Activated CD8-positive, alpha-beta memory T cell treated with anti-CD3 and anti-CD28 coated beads for 36 hours (primary cell): ENCODE data around the gene THEMIS. TPM values are rescaled to one million over a fixed set of nuclear protein-coding genes. Genes with fewer than 3 reads are reported as not detected.
"Not testable (repeated sequence)": the region's sequence is repeated elsewhere in the genome, so short reads cannot be mapped to it uniquely, and the experiment has no call there.

ENCODE experiments used
- CTCF ChIA-PET: fragments of 350-600 bp; sonication (Branson Sonifier 250); formaldehyde crosslinking; loops from one replicate; lab custom pipeline; 2021; ENCODE audit warnings: antibody characterized with exemption; lab: Charles Lee
- POLR2A ChIA-PET: fragments of 350-600 bp; sonication (Branson Sonifier 250); formaldehyde crosslinking; loops from one replicate; lab custom pipeline; 2021; ENCODE audit warnings: antibody characterized with exemption; lab: Charles Lee
- total RNA-seq, 2 experiments: library from RNA; stranded (reverse); gene quantifications; one replicate each; pipeline ENCODE4 v1.2.3, GENCODE V29; 2021

Gene THEMIS, protein sequence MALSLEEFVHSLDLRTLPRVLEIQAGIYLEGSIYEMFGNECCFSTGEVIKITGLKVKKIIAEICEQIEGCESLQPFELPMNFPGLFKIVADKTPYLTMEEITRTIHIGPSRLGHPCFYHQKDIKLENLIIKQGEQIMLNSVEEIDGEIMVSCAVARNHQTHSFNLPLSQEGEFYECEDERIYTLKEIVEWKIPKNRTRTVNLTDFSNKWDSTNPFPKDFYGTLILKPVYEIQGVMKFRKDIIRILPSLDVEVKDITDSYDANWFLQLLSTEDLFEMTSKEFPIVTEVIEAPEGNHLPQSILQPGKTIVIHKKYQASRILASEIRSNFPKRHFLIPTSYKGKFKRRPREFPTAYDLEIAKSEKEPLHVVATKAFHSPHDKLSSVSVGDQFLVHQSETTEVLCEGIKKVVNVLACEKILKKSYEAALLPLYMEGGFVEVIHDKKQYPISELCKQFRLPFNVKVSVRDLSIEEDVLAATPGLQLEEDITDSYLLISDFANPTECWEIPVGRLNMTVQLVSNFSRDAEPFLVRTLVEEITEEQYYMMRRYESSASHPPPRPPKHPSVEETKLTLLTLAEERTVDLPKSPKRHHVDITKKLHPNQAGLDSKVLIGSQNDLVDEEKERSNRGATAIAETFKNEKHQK
- 10 to 100 TPM; 32.0 to 33.0 TPM for total RNA-seq

DNA sequence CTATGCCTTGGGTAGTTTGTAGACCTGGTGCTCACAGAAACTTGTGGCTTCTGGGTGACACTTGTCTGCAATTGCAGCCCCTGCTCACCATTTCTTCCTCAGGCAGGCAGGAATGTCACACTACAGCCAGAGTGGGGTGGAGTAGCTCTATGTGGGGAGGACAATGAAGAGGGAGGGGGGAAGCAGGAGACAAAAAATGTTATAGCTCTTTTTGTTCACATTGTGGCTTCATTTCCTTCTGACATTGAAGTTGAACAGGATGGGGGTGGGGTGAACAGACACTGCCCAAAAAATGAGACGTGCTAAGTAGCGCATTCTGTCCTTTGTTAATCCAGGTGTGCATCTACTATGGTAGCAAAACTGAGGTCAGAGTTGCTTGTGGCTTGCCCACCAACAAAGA lies at the start of gene THEMIS:
Gene THEMIS, minus strand, starts transcription at position 124 of the 400 bp plus-strand sequence. CDS start 126 bp downstream, outside the sequence.
- ChIA-PET CTCF (interaction anchor here (1.1 kb wide), 1 partner anchor 21 kb away, joined by 3 read pairs; no protein-coding TSS in a partner anchor), POLR2A (interaction anchor here (0.6 to 1.2 kb wide), 2 partner anchors 11 to 110 kb away, joined by 3 read pairs; no protein-coding TSS in a partner anchor)

DNA sequence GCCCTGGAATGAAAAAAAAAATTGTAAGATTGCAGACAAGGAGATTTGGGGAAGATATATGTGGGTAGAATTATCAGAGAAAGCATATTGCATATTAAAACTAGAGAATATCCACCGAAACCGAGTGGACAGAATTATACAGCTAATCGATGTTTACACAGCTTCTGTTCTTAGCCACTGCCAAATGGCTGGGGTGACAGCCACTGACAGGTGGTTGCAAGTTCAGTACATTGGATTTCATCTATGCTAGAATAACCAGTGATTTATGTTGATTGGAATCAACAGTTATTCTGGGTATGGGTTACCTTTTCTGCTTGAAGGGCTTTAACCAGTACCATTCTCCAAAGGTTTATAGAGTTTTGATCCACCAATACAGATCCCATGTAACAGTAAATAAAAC lies 48.4 kb upstream of the THEMIS start:
- CTCF ChIA-PET: interaction anchor here (1.3 kb wide), 1 partner anchor 20 kb away, joined by 3 read pairs; no protein-coding TSS in a partner anchor
- POLR2A ChIA-PET: no interaction called here

DNA sequence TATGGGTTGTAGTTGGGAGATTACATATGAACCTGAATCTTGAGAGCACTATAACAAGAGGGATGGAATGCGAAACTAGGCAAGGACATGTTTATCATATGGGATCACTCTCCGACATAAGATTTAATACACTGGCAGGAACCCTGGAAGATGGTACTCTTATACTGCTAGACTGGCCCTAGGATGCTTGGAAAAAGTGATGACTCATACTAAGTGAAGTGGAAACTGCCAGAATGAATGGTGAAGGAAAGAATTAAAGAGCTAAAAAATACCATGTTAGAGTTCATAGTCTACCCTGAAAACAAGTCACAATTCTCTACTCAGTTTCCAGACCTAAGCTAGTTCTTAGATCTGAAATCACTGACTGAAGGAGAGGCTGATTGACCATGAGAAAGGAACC lies 45.5 kb upstream of the THEMIS start:
- ChIA-PET POLR2A (interaction anchor here (0.8 kb wide), 1 partner anchor 66 kb away, joined by 3 read pairs; no protein-coding TSS in a partner anchor), CTCF (no interaction called here)

DNA sequence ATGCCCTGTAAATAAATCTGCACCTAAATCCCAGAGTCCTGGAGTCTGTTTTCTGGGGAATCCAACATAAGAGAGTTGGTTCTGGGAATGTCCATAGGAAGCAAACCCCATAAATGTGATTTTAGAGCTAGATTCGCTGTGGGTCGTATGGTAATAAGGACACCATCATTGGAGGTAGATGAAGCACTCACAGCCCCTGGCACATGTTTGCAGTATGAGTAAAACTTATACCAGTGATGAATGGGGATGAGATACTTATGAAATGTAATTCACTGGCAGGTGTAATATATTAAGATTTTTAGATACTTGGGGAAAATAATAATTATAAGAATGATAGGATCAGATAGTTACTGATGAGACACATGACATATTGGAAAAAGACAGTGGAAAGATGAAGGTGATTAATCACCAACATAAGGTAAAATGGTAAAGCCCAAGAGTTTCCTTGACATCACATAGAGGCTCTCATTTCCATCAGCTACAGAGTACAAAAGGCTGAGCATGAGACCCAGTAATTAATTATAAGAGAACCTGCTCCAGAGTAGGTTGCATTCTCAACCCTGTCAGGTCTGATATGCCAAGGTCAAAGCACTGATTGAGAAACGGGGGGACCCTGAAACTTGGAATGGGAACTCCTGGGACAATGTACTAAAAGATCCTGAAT lies 44.7 kb upstream of the THEMIS start:
- ChIA-PET POLR2A (interaction anchor here (0.8 kb wide), 1 partner anchor 65 kb away, joined by 3 read pairs; no protein-coding TSS in a partner anchor), CTCF (no interaction called here)

DNA sequence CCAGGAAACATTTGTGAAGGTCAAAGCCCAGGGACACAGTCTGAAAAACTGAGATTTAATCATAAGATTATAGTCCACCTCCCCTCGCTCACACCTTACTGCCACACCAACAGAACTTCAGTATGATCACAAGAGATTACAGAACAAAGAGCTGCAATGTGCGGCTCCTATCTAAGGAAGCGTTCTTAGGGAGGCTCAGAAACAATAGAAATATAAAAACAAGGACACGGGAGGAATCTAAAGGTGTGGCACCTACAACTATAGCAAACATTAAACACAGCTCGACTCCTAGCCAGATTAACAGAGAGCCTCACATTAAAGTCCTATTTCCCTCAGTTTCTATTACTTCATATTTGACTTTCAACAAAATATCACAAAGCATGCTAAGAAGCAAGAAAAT lies 40.4 kb upstream of the THEMIS start:
- POLR2A ChIA-PET: no interaction called here
- CTCF ChIA-PET: no interaction called here

DNA sequence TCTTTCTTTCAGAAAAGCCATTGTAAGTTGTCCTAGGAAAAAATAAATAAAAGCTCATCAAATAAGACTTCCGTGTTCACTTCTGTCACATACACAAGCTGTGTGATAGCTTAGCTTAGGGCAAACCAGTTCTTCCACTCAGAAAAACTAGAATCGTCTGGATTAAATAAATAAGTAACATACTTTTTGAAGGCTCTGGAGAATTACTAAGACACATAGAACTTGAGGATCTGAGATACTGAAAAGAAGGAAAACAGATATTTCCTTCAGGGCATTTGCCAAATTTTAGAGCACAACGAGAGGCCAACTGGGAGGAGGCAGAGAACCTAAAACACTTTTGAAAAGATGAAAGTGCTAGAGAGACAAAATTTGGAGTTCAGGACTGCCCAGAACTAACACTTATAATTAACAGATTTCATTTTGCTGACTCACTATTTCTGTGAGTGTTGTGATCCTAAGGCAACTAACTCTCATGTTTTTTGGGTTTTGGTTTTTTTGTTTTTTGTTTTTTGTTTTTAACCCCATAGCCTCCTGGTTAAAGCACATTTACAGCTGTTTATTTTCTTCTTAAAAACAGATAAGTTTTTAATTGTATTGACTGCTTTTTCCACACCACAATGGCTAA lies 38.7 kb upstream of the THEMIS start:
- ChIA-PET POLR2A (interaction anchor here (0.6 kb wide), 2 partner anchors 41 to 46 kb away, joined by 3 read pairs; no protein-coding TSS in a partner anchor), CTCF (no interaction called here)

DNA sequence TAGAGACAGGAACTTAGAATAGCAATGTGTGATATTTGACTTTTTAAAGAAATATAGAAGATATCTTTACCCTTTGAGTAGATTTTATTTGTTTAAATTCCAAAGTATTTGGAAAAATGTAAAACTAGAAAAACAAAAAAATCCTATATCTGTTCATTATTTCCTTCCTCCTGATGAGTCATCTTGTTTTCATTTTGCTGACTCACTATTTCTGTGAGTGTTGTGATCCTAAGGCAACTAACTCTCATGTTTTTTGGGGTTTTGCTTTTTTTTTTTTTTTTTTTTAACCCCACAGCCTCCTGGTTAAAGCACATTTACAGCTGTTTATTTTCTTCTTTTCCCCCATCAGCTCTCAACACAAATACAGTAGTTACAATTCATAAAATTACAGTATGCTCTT lies 37.8 kb upstream of the THEMIS start:
- CTCF ChIA-PET: interaction anchor here (1.1 kb wide), 1 partner anchor 13 kb away, joined by 3 read pairs; no protein-coding TSS in a partner anchor
- POLR2A ChIA-PET: interaction anchor here (0.6 kb wide), 2 partner anchors 40 to 45 kb away, joined by 3 read pairs; no protein-coding TSS in a partner anchor

DNA sequence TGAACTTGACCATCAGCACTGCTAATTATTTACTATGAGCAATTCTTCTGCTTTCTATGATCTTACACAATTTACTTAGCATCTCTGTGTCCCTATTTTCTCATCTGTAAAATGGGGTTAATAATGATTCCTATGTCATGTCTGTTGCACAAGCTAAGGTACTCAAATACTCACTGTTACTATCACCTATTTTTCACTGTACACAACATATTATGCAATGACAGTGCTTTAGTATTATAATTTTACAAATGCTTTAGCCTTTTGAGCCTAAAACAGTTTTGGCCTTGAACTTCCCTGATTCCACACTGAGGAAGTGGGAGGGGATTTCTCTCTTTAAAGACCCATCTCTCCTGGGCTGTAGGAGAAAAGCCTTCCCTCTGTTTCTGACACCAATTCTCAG lies 36.9 kb upstream of the THEMIS start:
- POLR2A ChIA-PET: no interaction called here
- CTCF ChIA-PET: interaction anchor here (1.1 to 1.2 kb wide), 2 partner anchors 14 to 15 kb away, joined by 3 read pairs; no protein-coding TSS in a partner anchor

DNA sequence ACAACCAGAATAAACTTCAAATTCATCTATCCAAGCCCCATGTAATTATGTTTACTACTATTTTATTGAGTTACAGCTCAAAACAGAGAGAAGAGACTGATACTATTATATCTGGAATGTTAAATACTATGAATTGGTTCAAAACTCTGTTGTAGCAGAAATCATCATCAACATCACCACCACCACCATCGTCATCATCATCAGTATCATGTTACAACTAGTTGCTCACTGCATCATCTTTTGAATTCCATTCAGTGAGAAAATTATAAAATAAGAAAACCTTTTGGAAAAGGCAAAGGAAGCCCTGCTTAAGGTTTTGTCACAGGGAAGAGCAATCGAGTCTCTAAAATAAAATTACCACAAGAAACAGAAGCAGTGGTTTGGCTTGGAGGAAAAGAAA lies 36.2 kb upstream of the THEMIS start:
- POLR2A ChIA-PET: no interaction called here
- CTCF ChIA-PET: interaction anchor here (1.2 kb wide), 1 partner anchor 14 kb away, joined by 3 read pairs; no protein-coding TSS in a partner anchor

DNA sequence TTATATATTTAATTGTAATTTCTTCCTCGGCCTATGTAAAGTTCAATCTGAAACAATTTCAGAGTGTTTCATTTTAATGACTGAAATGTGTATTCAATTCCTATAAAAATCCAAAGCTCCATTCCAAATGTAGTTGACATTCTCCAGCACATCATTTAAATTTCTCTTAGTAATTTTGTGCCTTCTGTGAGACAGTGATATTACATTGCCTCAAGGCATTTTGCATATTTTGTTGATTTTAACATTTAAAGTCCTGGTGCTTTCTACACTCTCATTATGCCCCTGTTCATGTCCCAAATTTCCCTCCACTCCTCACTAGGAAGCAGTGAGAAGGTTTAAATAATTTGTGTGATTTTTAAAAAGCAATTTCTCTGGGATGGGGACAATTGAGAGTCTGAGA lies 34.1 kb upstream of the THEMIS start:
- CTCF ChIA-PET: interaction anchor here (1.0 to 1.7 kb wide), 2 partner anchors 15 to 27 kb away, joined by 4 read pairs; no protein-coding TSS in a partner anchor
- POLR2A ChIA-PET: interaction anchor here (0.7 to 1.2 kb wide), 2 partner anchors 27 to 28 kb away, joined by 4 to 5 read pairs; no protein-coding TSS in a partner anchor

DNA sequence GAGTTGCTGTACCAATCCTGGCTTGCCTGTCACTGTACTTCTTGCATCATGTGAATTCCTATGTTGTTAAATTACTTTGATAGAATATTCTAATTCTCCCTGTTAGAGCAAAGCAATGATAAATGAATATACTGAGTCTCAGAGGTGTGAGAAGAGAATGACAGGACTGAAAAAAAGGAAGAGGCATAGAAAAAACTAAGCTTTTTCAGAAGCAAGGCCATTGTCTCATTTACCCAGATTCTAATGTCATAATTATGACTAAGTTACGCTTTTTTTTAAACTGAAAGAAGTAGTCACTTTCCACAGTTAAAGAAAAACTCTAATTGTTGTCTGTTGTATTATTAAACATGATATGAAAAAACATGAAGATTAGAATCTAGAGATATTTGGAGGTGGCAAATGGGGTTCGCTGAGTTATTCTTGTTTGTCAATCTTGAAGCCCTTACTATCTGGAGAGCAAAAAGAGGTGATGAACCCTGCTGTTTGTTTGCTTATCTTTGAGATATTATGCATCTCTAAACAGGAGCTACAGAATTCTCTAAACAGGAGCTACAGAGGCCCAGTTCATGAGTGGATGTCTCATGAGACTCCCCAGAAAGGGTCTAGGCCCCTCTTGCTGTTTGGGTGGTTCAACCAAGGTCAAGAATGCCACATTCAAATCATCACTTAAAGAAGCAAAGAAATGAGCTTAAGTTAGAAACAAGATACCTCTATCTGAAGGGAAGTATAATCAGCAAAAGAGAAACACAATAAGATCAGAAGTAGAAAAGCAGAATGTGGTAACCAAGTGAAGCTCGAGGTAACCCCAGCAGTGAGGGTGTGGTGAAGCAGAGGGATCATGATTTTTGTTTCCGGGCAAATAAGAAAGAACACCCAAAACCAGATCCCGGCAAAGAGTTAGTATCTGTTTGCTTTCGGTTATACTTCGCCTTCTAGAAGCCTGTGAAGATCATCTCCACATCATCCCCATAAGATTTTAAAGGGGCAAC lies 33.3 kb upstream of the THEMIS start:
- ChIA-PET CTCF (interaction anchor here (1.0 to 1.7 kb wide), 2 partner anchors 16 to 26 kb away, joined by 4 read pairs; no protein-coding TSS in a partner anchor), POLR2A (interaction anchor here (0.7 to 1.2 kb wide), 4 partner anchors 17 to 42 kb away, joined by 3 to 5 read pairs (median 4); no protein-coding TSS in a partner anchor)

DNA sequence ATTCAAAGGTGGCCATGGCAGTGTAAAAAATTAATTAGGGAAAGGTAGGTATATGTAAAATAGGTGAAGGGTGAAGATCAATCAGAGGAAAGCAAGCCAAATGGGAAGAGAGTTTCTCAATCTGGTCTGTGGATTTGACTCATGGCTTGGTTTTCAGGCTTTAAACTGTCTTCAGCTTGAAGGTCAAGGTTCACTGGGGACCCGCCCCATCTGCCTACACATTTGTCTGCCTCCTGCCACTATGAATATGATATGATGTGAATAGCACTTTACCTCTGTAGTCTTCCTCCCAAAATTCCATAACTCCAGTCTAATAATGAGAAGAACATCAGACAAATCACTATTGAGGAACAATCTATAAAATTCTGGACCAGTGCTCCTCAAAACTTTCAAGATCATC lies 32.3 kb upstream of the THEMIS start:
- ChIA-PET POLR2A (no interaction called here), CTCF (no interaction called here)

DNA sequence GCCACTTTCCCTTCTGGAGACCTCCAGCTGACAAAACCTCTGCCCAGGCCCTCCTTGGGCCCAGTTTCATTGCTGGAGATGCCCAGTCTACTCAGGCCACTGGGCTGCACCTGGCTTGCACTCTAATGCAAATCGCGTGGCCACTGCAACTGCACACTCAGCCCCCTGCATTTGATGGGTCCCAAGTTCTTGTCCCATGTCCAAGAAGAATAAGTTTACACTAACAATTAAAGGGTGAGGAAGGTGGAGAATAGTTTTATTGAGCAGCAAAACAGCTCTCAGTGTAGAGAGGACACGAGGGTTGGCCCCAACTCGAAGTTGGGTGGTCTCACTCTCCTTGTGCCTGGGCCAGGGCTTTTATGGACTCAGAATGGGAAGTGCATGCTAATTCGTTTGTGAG lies 31.9 kb upstream of the THEMIS start:
- ChIA-PET CTCF (no interaction called here), POLR2A (no interaction called here)

DNA sequence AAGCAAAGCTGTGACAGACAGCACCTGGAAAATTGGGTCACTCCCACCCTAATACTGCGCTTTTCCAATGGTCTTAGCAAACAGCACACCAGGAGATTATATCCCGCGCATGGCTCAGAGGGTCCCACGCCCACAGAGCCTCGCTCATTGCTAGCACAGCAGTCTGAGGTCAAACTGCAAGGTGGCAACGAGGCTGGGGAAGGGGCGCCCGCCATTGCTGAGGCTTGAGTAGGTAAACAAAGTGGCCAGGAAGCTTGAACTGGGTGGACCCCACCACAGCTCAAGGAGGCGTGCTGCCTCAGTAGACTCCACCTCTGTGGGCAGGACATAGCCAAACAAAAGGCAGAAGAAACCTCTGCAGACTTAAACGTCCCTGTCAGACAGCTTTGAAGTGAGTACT lies 25.6 kb upstream of the THEMIS start:
- POLR2A ChIA-PET: not testable (repeated sequence)

DNA sequence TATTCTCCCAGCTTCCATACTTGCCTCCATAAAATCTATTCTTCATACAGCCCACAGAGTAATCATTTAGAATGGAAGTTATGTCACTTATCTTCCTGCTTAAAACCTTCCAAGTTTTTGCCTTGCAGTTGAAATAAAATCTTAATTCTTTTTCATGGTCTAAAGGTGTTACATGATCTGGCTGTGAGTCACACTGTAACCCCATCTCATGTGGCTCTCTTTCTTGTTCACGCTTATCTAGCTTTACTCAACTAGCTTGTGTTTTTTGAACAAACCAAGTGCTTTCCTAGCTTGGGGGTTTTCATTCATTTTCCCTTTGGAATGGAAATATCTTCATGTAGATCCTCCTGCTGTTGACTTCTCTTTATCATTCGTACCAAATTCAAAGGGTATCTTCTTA lies 23.6 kb upstream of the THEMIS start:
- CTCF ChIA-PET: interaction anchor here (1.5 kb wide), 1 partner anchor 17 kb away, joined by 3 read pairs; no protein-coding TSS in a partner anchor

More for the DNA sequence above, 25.6 kb upstream of the THEMIS start:
- CTCF ChIA-PET: not testable (repeated sequence)

DNA sequence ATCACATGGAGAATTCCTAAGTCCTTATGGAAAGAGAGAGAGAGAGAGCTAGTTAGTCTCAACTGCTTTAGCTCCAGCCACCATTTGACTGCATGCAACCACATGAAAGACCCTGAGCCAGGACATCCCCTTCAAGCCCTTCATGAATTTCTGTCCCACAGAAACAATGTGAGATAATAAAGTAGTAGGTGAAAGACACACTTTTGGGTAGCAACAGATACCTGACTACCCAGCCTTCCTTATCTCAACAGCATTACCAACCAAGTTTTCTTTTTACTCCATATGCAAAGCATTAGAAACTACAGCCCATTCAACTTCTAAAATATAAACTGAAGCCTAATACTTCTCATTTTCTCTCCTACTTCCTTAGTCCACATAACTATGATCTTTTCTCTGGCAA lies 23.2 kb upstream of the THEMIS start:
- ChIA-PET CTCF (interaction anchor here (1.5 kb wide), 1 partner anchor 17 kb away, joined by 3 read pairs; no protein-coding TSS in a partner anchor), POLR2A (interaction anchor here (0.6 kb wide), 1 partner anchor 44 kb away, joined by 4 read pairs; no protein-coding TSS in a partner anchor)

More for the DNA sequence above, 23.6 kb upstream of the THEMIS start:
- POLR2A ChIA-PET: no interaction called here

DNA sequence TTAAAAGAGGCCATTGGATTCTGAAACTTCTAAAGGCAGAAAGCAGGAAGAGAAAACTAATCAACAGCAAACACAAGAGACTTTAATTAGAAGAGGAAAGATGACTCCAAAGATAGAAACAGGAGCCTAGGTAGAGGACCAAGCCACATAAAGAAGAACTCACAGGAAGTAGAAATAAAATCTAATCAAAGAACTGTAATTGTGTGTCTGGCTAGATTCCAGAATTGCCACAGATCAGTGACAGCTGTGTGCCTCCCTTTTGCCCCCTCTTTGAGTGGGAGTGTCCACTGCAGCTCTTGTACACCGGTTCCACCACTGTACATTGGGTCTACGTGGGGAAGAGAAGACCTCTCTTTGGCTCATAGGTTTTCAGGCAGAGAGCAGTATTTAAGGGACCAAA lies 22.3 kb upstream of the THEMIS start:
- ChIA-PET CTCF (interaction anchor here (1.5 kb wide), 1 partner anchor 14 kb away, joined by 3 read pairs; no protein-coding TSS in a partner anchor), POLR2A (no interaction called here)
